Activated naive CD8-positive, alpha-beta T cell treated with anti-CD3 and anti-CD28 coated beads for 36 hours (primary cell): ENCODE data around the gene STMN3. TPM values are rescaled to one million over a fixed set of nuclear protein-coding genes. Genes with fewer than 3 reads are reported as not detected.

Experiments used
- DNase-seq: peaks from one replicate; pipeline ENCODE4 v3.0.0; 2021
- H3K27ac Mint-ChIP-seq: one replicate; pipeline ENCODE4 v1.8.0; 2022; ENCODE audit warnings: mild to moderate bottlenecking, moderate library complexity, mixed read lengths
- H3K27me3 Mint-ChIP-seq: one replicate; pipeline ENCODE4 v1.8.0; 2022; ENCODE audit warnings: mild to moderate bottlenecking, mixed read lengths
- H3K36me3 Mint-ChIP-seq: one replicate; pipeline ENCODE4 v1.8.0; 2021; ENCODE audit warnings: mild to moderate bottlenecking, mixed read lengths
- H3K4me1 Mint-ChIP-seq: one replicate; pipeline ENCODE4 v1.8.0; 2021; ENCODE audit warnings: mixed read lengths
- H3K4me3 Mint-ChIP-seq: one replicate; pipeline ENCODE4 v1.8.0; 2022; ENCODE audit warnings: mild to moderate bottlenecking, moderate library complexity, mixed read lengths
- H3K9me3 Mint-ChIP-seq: one replicate; pipeline ENCODE4 v1.8.0; 2022; ENCODE audit warnings: mixed read lengths
- total RNA-seq, 2 experiments: library from RNA; stranded (reverse); gene quantifications; one replicate each; pipeline ENCODE4 v1.2.3, GENCODE V29; 2021

Gene STMN3
- total RNA-seq, 2 experiments from 2014 or later = 10.2 to 11.7 TPM

- H3K27me3 Mint-ChIP-seq = no peaks in the 10 kb centered on the region
- H3K9me3 Mint-ChIP-seq = no peaks in the 10 kb centered on the region
- no peak overlapping the region for H3K27ac Mint-ChIP-seq
- no peak overlapping the region for H3K4me3 Mint-ChIP-seq
- H3K4me1 Mint-ChIP-seq = peaks cover 8% of the 10 kb centered on the region
- no peak for DNase-seq
- peaks cover 10% of the 10 kb centered on the region for H3K36me3 Mint-ChIP-seq
Measured at GRCh38 chr20:63591786-63592355, 61.4 kb downstream of the STMN3 start.

GRCh38 chr20:63591147-63591533 is 62.1 kb downstream of the STMN3 start:
- no peak overlapping the region for H3K27ac Mint-ChIP-seq
- DNase-seq = no peak
- H3K36me3 Mint-ChIP-seq = peaks cover 10% of the 10 kb centered on the region
- no peak overlapping the region for H3K4me3 Mint-ChIP-seq
- peaks cover 8% of the 10 kb centered on the region for H3K4me1 Mint-ChIP-seq
- H3K27me3 Mint-ChIP-seq = no peaks in the 10 kb centered on the region
- H3K9me3 Mint-ChIP-seq = no peaks in the 10 kb centered on the region

- Mint-ChIP-seq H3K36me3 (peaks cover 10% of the 10 kb centered on the region), H3K27me3 (no peaks in the 10 kb centered on the region), H3K27ac (no peak overlapping the region), H3K4me3 (no peak overlapping the region), H3K9me3 (no peaks in the 10 kb centered on the region), H3K4me1 (peaks cover 8% of the 10 kb centered on the region)
- DNase-seq = no peak
Measured at GRCh38 chr20:63590218-63591146, 62.7 kb downstream of the STMN3 start.

Other genes with a start within 250 kb of the STMN3 start
- gene KCNQ2, start 180.8 kb downstream of the STMN3 start, total RNA-seq = under 1 TPM in 1 of 2 experiments, not detected in 1; 0.19 TPM
- under 1 TPM in 1 of 2 experiments, not detected in 1; 0.27 TPM for gene EEF1A2, start 154.3 kb downstream of the STMN3 start, total RNA-seq
- gene PPDPF, start 132.7 kb downstream of the STMN3 start, total RNA-seq = 100 to 1,000 TPM; 128 to 136 TPM
- under 1 TPM; 0.16 to 0.26 TPM for gene PTK6, start 116.0 kb downstream of the STMN3 start, total RNA-seq
- gene SRMS, start 105.7 kb downstream of the STMN3 start, total RNA-seq = not detected
- under 1 TPM; 0.10 to 0.20 TPM for gene FNDC11, start 99.3 kb downstream of the STMN3 start, total RNA-seq
- gene HELZ2, start 79.2 kb downstream of the STMN3 start, total RNA-seq = 10 to 100 TPM; 22.2 to 22.6 TPM
- gene GMEB2, start 26.3 kb downstream of the STMN3 start, total RNA-seq = 10 to 100 TPM; 13.8 to 14.6 TPM
- 10 to 100 TPM; 43.9 to 44.8 TPM for gene RTEL1, start 4.9 kb upstream of the STMN3 start, total RNA-seq
- not detected for gene TNFRSF6B, start 43.2 kb upstream of the STMN3 start, total RNA-seq
- 10 to 100 TPM; 49.5 to 50.1 TPM for gene ARFRP1, start 54.6 kb upstream of the STMN3 start, total RNA-seq
- gene ZGPAT, start 54.6 kb upstream of the STMN3 start, total RNA-seq = 10 to 100 TPM; 22.0 to 22.1 TPM
- 10 to 100 TPM in 1 of 2 experiments, 1 to 10 TPM in 1; 9.3 to 12.2 TPM for gene LIME1, start 83.2 kb upstream of the STMN3 start, total RNA-seq
- 10 to 100 TPM; 25.7 to 29.3 TPM for gene SLC2A4RG, start 86.4 kb upstream of the STMN3 start, total RNA-seq
- under 1 TPM in 1 of 2 experiments, not detected in 1; 0.04 TPM for gene ZBTB46, start 177.8 kb upstream of the STMN3 start, total RNA-seq
- not detected for gene ABHD16B, start 208.1 kb upstream of the STMN3 start, total RNA-seq
- 10 to 100 TPM; 58.6 to 58.9 TPM for gene TPD52L2, start 211.8 kb upstream of the STMN3 start, total RNA-seq
- gene DNAJC5, start 241.7 kb upstream of the STMN3 start, total RNA-seq = 10 to 100 TPM; 32.1 to 32.9 TPM